ENCODE results near the gene SLC8A2.

Gene SLC8A2

GRCh38 chr19:47476438-47476972 is 4.8 kb upstream of the SLC8A2 start:
- Histone ChIP-seq H3K9me3 (no peaks in the 10 kb centered on the region), H3K4me3 (ENCODE audit: low read depth in 1 of 2, low read length in 1 of 2) (no peak overlapping the region), H3K27me3 (peaks cover 38% of the 10 kb centered on the region), H3K36me3 (no peaks in the 10 kb centered on the region), H3K27ac (no peak overlapping the region), H3K4me1 (ENCODE audit: control insufficient read depth in 1 of 2, insufficient read depth in 1 of 2, low read depth in 1 of 2, low read length in 1 of 2) (no peaks in the 10 kb centered on the region)
- TF ChIP-seq CTCF (IDR thresholded peaks at IDR 0.05), result no peak

GRCh38 chr19:47475465-47475864 is 3.8 kb upstream of the SLC8A2 start:
- Histone ChIP-seq H3K4me3 (ENCODE audit: low read depth in 1 of 2, low read length in 1 of 2) (no peak overlapping the region), H3K4me1 (ENCODE audit: control insufficient read depth in 1 of 2, insufficient read depth in 1 of 2, low read depth in 1 of 2, low read length in 1 of 2) (no peaks in the 10 kb centered on the region), H3K36me3 (no peaks in the 10 kb centered on the region), H3K9me3 (no peaks in the 10 kb centered on the region), H3K27me3 (peaks cover 42% of the 10 kb centered on the region), H3K27ac (no peak overlapping the region)
- TF ChIP-seq CTCF (IDR thresholded peaks at IDR 0.05), result no peak

- no peak overlapping the region for H3K27ac ChIP-seq
- H3K4me3 ChIP-seq (ENCODE audit: low read depth in 1 of 2, low read length in 1 of 2), result no peak overlapping the region
- H3K9me3 ChIP-seq, result no peaks in the 10 kb centered on the region
- peaks cover 48% of the 10 kb centered on the region for H3K27me3 ChIP-seq
- TF ChIP-seq CTCF (IDR thresholded peaks at IDR 0.05), result no peak
- no peaks in the 10 kb centered on the region for H3K4me1 ChIP-seq (ENCODE audit: control insufficient read depth in 1 of 2, insufficient read depth in 1 of 2, low read depth in 1 of 2, low read length in 1 of 2)
- no peaks in the 10 kb centered on the region for H3K36me3 ChIP-seq
Observed at GRCh38 chr19:47473336-47473735, 1.6 kb upstream of the SLC8A2 start.

- no peak overlapping the region for H3K27ac ChIP-seq
- H3K27me3 ChIP-seq, result peaks cover 68% of the 10 kb centered on the region
Observed at GRCh38 chr19:47471381-47471732, 336 bp downstream of the SLC8A2 start.

GRCh38 chr19:47470447-47471195 is 1.1 kb downstream of the SLC8A2 start:
- H3K36me3 ChIP-seq, result no peaks in the 10 kb centered on the region
- TF ChIP-seq CTCF (IDR thresholded peaks at IDR 0.05), result no peak
- H3K4me1 ChIP-seq (ENCODE audit: control insufficient read depth in 1 of 2, insufficient read depth in 1 of 2, low read depth in 1 of 2, low read length in 1 of 2), result no peaks in the 10 kb centered on the region
- H3K27ac ChIP-seq, result no peak overlapping the region
- H3K4me3 ChIP-seq (ENCODE audit: low read depth in 1 of 2, low read length in 1 of 2), result no peak overlapping the region
- H3K27me3 ChIP-seq, result peaks cover 75% of the 10 kb centered on the region
- no peaks in the 10 kb centered on the region for H3K9me3 ChIP-seq

More at GRCh38 chr19:47471381-47471732, 336 bp downstream of the SLC8A2 start:
- H3K4me1 ChIP-seq (ENCODE audit: control insufficient read depth in 1 of 2, insufficient read depth in 1 of 2, low read depth in 1 of 2, low read length in 1 of 2), result no peaks in the 10 kb centered on the region
- no peak for TF ChIP-seq CTCF (IDR thresholded peaks at IDR 0.05)
- H3K9me3 ChIP-seq, result no peaks in the 10 kb centered on the region
- no peak overlapping the region for H3K4me3 ChIP-seq (ENCODE audit: low read depth in 1 of 2, low read length in 1 of 2)
- no peaks in the 10 kb centered on the region for H3K36me3 ChIP-seq
